Erythroblast (primary cell): Measurements from ENCODE around the gene DST.

Source experiments
- GATA1 ChIP-seq: IDR thresholded peaks from 2 replicates; pipeline ENCODE4 v1.6.1; 2011; ENCODE audit warnings: low read depth, mild to moderate bottlenecking, control low read depth, low read length, moderate library complexity
- POLR2A ChIP-seq: IDR thresholded peaks from 2 replicates; pipeline ENCODE4 v1.6.1; 2011; ENCODE audit warnings: mild to moderate bottlenecking, low read length

GRCh38 chr6:56660381-56660730 is 17.7 kb upstream of the DST start:
- no peak for TF ChIP-seq POLR2A
- TF ChIP-seq GATA1, result no peak
